Measurements from ENCODE around the gene NUDT7.

DNA sequence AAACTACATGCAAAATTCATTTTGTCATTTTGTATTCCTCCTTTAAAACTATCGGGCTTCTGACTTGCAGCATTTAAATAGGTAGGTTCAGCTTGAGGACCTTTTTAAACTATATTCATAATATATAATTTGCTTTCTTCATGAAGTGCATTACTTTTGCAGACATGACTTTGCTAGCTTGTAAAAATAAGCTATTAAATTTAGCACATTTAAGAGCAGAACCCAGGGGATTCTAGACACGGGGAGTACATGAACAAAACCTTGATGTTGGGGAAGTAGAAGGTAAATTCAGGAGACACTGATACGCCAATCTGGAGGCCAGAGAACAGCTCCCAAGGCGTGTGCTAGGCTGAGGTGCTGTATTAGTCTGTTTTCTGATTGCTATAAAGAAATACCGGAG, 32.3 kb upstream of the NUDT7 start:
- TF ChIP-seq POLR2A (IDR thresholded peaks at IDR 0.05; ENCODE audit: low read length) (no peak), GATA1 (IDR thresholded peaks at IDR 0.05; ENCODE audit: low read depth, low read length) (no peak)

Measured in erythroblast (primary cell).